DND-41 (cell line): Measurements from ENCODE around the gene MAP3K12.

Experiments used
- EZH2 ChIP-seq: IDR thresholded peaks from 3 replicates; pipeline ENCODE4 v1.6.1; 2012; ENCODE audit warnings: borderline replicate concordance, low read depth, mild to moderate bottlenecking, moderate library complexity, low read length, inconsistent platforms; ENCODE audit not compliant: severe bottlenecking
- TF ChIP-seq, protein P1 (sequence below): IDR thresholded peaks from 2 replicates; pipeline ENCODE4 v1.5.1; 2012; ENCODE audit warnings: borderline replicate concordance, low read length, moderate library complexity, mild to moderate bottlenecking; ENCODE audit not compliant: poor library complexity, severe bottlenecking; ENCODE audit errors: extremely low read depth

- TF ChIP-seq, protein P1, sequence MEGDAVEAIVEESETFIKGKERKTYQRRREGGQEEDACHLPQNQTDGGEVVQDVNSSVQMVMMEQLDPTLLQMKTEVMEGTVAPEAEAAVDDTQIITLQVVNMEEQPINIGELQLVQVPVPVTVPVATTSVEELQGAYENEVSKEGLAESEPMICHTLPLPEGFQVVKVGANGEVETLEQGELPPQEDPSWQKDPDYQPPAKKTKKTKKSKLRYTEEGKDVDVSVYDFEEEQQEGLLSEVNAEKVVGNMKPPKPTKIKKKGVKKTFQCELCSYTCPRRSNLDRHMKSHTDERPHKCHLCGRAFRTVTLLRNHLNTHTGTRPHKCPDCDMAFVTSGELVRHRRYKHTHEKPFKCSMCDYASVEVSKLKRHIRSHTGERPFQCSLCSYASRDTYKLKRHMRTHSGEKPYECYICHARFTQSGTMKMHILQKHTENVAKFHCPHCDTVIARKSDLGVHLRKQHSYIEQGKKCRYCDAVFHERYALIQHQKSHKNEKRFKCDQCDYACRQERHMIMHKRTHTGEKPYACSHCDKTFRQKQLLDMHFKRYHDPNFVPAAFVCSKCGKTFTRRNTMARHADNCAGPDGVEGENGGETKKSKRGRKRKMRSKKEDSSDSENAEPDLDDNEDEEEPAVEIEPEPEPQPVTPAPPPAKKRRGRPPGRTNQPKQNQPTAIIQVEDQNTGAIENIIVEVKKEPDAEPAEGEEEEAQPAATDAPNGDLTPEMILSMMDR, result no peak
- TF ChIP-seq EZH2, result no peak
Measured at GRCh38 chr12:53443955-53444354, 55.3 kb downstream of the MAP3K12 start.
